ENCODE results near the gene RABAC1. TPM values are rescaled to one million over a fixed set of nuclear protein-coding genes. Genes with fewer than 3 reads are reported as not detected.

Gene RABAC1
- total RNA-seq, 1 donor = 117 TPM

GRCh38 chr19:41930926-41931592 lies 28.1 kb downstream of the RABAC1 start:
- DNase-seq (ENCODE audit: insufficient read length, low spot score, missing footprints) = no peak
- peaks cover 17% of the 10 kb centered on the region for H3K4me1 ChIP-seq (ENCODE audit: insufficient read depth, low read length)
- H3K27me3 ChIP-seq (ENCODE audit: insufficient read depth, low read length) = peaks cover 59% of the 10 kb centered on the region
- peak; percentile 34 for TF ChIP-seq CTCF (IDR thresholded peaks at IDR 0.05; ENCODE audit: extremely low read depth, low read depth, low read length)
- no peaks in the 10 kb centered on the region for H3K79me2 ChIP-seq (ENCODE audit: insufficient read depth, low read length)
- peaks cover 4% of the 10 kb centered on the region for H4K20me1 ChIP-seq (ENCODE audit: insufficient read depth, low read length)
- no peak overlapping the region for H2AFZ ChIP-seq (ENCODE audit: low read length)
- H3K4me3 ChIP-seq (ENCODE audit: insufficient read depth, low read length) = no peak overlapping the region
- H3K9me3 ChIP-seq (ENCODE audit: low read depth, low read length) = no peaks in the 10 kb centered on the region
- H3K36me3 ChIP-seq (ENCODE audit: insufficient read depth, low read length) = no peaks in the 10 kb centered on the region
- no peak overlapping the region for H3K27ac ChIP-seq (ENCODE audit: low read depth, low read length)
- H3K4me2 ChIP-seq (ENCODE audit: insufficient read depth, low read length) = no peak overlapping the region

GRCh38 chr19:41930322-41930722 lies 28.8 kb downstream of the RABAC1 start:
- DNase-seq (ENCODE audit: insufficient read length, low spot score, missing footprints) = no peak
- TF ChIP-seq CTCF (IDR thresholded peaks at IDR 0.05; ENCODE audit: extremely low read depth, low read depth, low read length) = no peak
- no peak overlapping the region for H2AFZ ChIP-seq (ENCODE audit: low read length)

GRCh38 chr19:41929536-41930071 lies 29.5 kb downstream of the RABAC1 start:
- Histone ChIP-seq H3K79me2 (ENCODE audit: insufficient read depth, low read length) (no peaks in the 10 kb centered on the region), H3K4me3 (ENCODE audit: insufficient read depth, low read length) (no peak overlapping the region), H3K9me3 (ENCODE audit: low read depth, low read length) (no peaks in the 10 kb centered on the region), H3K36me3 (ENCODE audit: insufficient read depth, low read length) (no peaks in the 10 kb centered on the region), H3K4me2 (ENCODE audit: insufficient read depth, low read length) (no peak overlapping the region), H3K27ac (ENCODE audit: low read depth, low read length) (no peak overlapping the region), H2AFZ (ENCODE audit: low read length) (no peak overlapping the region), H4K20me1 (ENCODE audit: insufficient read depth, low read length) (no peaks in the 10 kb centered on the region), H3K4me1 (ENCODE audit: insufficient read depth, low read length) (peaks cover 7% of the 10 kb centered on the region), H3K27me3 (ENCODE audit: insufficient read depth, low read length) (peaks cover 59% of the 10 kb centered on the region)
- no peak for DNase-seq (ENCODE audit: insufficient read length, low spot score, missing footprints)
- no peak for TF ChIP-seq CTCF (IDR thresholded peaks at IDR 0.05; ENCODE audit: extremely low read depth, low read depth, low read length)

More at GRCh38 chr19:41930322-41930722, 28.8 kb downstream of the RABAC1 start:
- Histone ChIP-seq H3K4me3 (ENCODE audit: insufficient read depth, low read length) (no peak overlapping the region), H3K27ac (ENCODE audit: low read depth, low read length) (no peak overlapping the region), H4K20me1 (ENCODE audit: insufficient read depth, low read length) (peaks cover 3% of the 10 kb centered on the region), H3K79me2 (ENCODE audit: insufficient read depth, low read length) (no peaks in the 10 kb centered on the region), H3K36me3 (ENCODE audit: insufficient read depth, low read length) (no peaks in the 10 kb centered on the region), H3K4me1 (ENCODE audit: insufficient read depth, low read length) (peaks cover 13% of the 10 kb centered on the region), H3K27me3 (ENCODE audit: insufficient read depth, low read length) (peaks cover 59% of the 10 kb centered on the region), H3K4me2 (ENCODE audit: insufficient read depth, low read length) (no peak overlapping the region), H3K9me3 (ENCODE audit: low read depth, low read length) (no peaks in the 10 kb centered on the region)

GRCh38 chr19:41928754-41929535 lies 30.2 kb downstream of the RABAC1 start:
- Histone ChIP-seq H3K27me3 (ENCODE audit: insufficient read depth, low read length) (peaks cover 54% of the 10 kb centered on the region), H4K20me1 (ENCODE audit: insufficient read depth, low read length) (no peaks in the 10 kb centered on the region), H3K4me3 (ENCODE audit: insufficient read depth, low read length) (peak overlapping the region; percentile 64), H3K36me3 (ENCODE audit: insufficient read depth, low read length) (no peaks in the 10 kb centered on the region), H3K27ac (ENCODE audit: low read depth, low read length) (no peak overlapping the region), H3K4me1 (ENCODE audit: insufficient read depth, low read length) (peaks cover 7% of the 10 kb centered on the region), H2AFZ (ENCODE audit: low read length) (peak overlapping the region; percentile 51), H3K79me2 (ENCODE audit: insufficient read depth, low read length) (no peaks in the 10 kb centered on the region), H3K4me2 (ENCODE audit: insufficient read depth, low read length) (peak overlapping the region; percentile 73), H3K9me3 (ENCODE audit: low read depth, low read length) (no peaks in the 10 kb centered on the region)
- peak; percentile 92 for DNase-seq (ENCODE audit: insufficient read length, low spot score, missing footprints)
- TF ChIP-seq CTCF (IDR thresholded peaks at IDR 0.05; ENCODE audit: extremely low read depth, low read depth, low read length) = no peak

Data from osteoblast (primary cell).